Activated naive CD8-positive, alpha-beta T cell treated with anti-CD3 and anti-CD28 coated beads, Interleukin-2, amount 10 ng/mL, durations not matched to agents 7 days and 5 days (primary cell): ENCODE results near the gene HCRTR1. TPM values are rescaled to one million over a fixed set of nuclear protein-coding genes. Genes with fewer than 3 reads are reported as not detected.

Source experiments
- ATAC-seq: fragments of 150-1000 bp; cut with Tn5 transposase; one replicate; pipeline ENCODE4 v1.10.0; 2021; ENCODE audit warnings: low read depth, moderate library complexity
- POLR2A ChIA-PET: fragments of 350-600 bp; sonication (Branson Sonifier 250); formaldehyde crosslinking; loops from one replicate; lab custom pipeline; 2021; ENCODE audit warnings: antibody characterized with exemption; lab: Charles Lee
- DNase-seq: peaks from one replicate; pipeline ENCODE4 v3.0.0; 2021
- H3K27ac Mint-ChIP-seq: one replicate; pipeline ENCODE4 v1.8.0; 2022; ENCODE audit warnings: mild to moderate bottlenecking, mixed read lengths
- H3K27me3 Mint-ChIP-seq: one replicate; pipeline ENCODE4 v1.8.0; 2022; ENCODE audit warnings: mild to moderate bottlenecking, moderate library complexity, mixed read lengths
- H3K36me3 Mint-ChIP-seq: one replicate; pipeline ENCODE4 v1.8.0; 2021; ENCODE audit warnings: mild to moderate bottlenecking, mixed read lengths
- H3K4me1 Mint-ChIP-seq: one replicate; pipeline ENCODE4 v1.8.0; 2021; ENCODE audit warnings: mixed read lengths
- H3K4me3 Mint-ChIP-seq: one replicate; pipeline ENCODE4 v1.8.0; 2022; ENCODE audit warnings: mild to moderate bottlenecking, moderate library complexity, mixed read lengths
- H3K9me3 Mint-ChIP-seq: one replicate; pipeline ENCODE4 v1.8.0; 2021; ENCODE audit warnings: mixed read lengths
- total RNA-seq, 2 experiments: library from RNA; stranded (reverse); gene quantifications; one replicate each; pipeline ENCODE4 v1.2.3, GENCODE V29; 2021

The HCRTR1 gene
- total RNA-seq, 2 experiments from 2014 or later, result not detected

GRCh38 chr1:31659889-31660288 lies 42.4 kb downstream of the HCRTR1 start:
- DNase-seq (no peak), ATAC-seq (no peak)
- H3K4me1 Mint-ChIP-seq, result no peaks in the 10 kb centered on the region
- no peak overlapping the region for H3K4me3 Mint-ChIP-seq
- no peaks in the 10 kb centered on the region for H3K27me3 Mint-ChIP-seq
- H3K9me3 Mint-ChIP-seq, result no peaks in the 10 kb centered on the region
- POLR2A ChIA-PET, result no interaction called here
- no peaks in the 10 kb centered on the region for H3K36me3 Mint-ChIP-seq
- no peak overlapping the region for H3K27ac Mint-ChIP-seq

- H3K27ac Mint-ChIP-seq, result no peak overlapping the region
These were observed 43.5 kb downstream of the HCRTR1 start for GRCh38 chr1:31660871-31661455.

GRCh38 chr1:31661856-31662255 lies 44.4 kb downstream of the HCRTR1 start:
- no peak for ATAC-seq
- POLR2A ChIA-PET, result no interaction called here
- H3K27ac Mint-ChIP-seq, result no peak overlapping the region

More at GRCh38 chr1:31660871-31661455, 43.5 kb downstream of the HCRTR1 start:
- Mint-ChIP-seq H3K27me3 (no peaks in the 10 kb centered on the region), H3K36me3 (no peaks in the 10 kb centered on the region), H3K9me3 (no peaks in the 10 kb centered on the region), H3K4me1 (no peaks in the 10 kb centered on the region), H3K4me3 (no peak overlapping the region)
- DNase-seq (no peak), ATAC-seq (no peak)
- POLR2A ChIA-PET, result no interaction called here

GRCh38 chr1:31662463-31662862 lies 45.0 kb downstream of the HCRTR1 start:
- H3K4me3 Mint-ChIP-seq, result no peak overlapping the region
- no peaks in the 10 kb centered on the region for H3K27me3 Mint-ChIP-seq
- H3K9me3 Mint-ChIP-seq, result no peaks in the 10 kb centered on the region
- DNase-seq (no peak), ATAC-seq (no peak)
- POLR2A ChIA-PET, result interaction anchor here (0.9 kb wide), 1 partner anchor 127 kb away, joined by 5 read pairs; no protein-coding TSS in a partner anchor
- H3K4me1 Mint-ChIP-seq, result no peaks in the 10 kb centered on the region
- no peaks in the 10 kb centered on the region for H3K36me3 Mint-ChIP-seq
- no peak overlapping the region for H3K27ac Mint-ChIP-seq

More at GRCh38 chr1:31661856-31662255, 44.4 kb downstream of the HCRTR1 start:
- no peak for DNase-seq
- no peaks in the 10 kb centered on the region for H3K4me1 Mint-ChIP-seq
- H3K4me3 Mint-ChIP-seq, result no peak overlapping the region
- H3K36me3 Mint-ChIP-seq, result no peaks in the 10 kb centered on the region
- H3K27me3 Mint-ChIP-seq, result no peaks in the 10 kb centered on the region
- no peaks in the 10 kb centered on the region for H3K9me3 Mint-ChIP-seq

GRCh38 chr1:31663622-31664452 lies 46.3 kb downstream of the HCRTR1 start:
- Mint-ChIP-seq H3K4me3 (no peak overlapping the region), H3K27ac (peak overlapping the region; percentile 71), H3K27me3 (peaks cover 3% of the 10 kb centered on the region), H3K4me1 (no peaks in the 10 kb centered on the region), H3K36me3 (no peaks in the 10 kb centered on the region), H3K9me3 (no peaks in the 10 kb centered on the region)
- POLR2A ChIA-PET, result interaction anchor here (1.0 to 1.2 kb wide), 2 partner anchors 20 to 125 kb away, joined by 3 to 5 read pairs; partner anchors contain the start of gene PEF1
- DNase-seq (peak; percentile 76), ATAC-seq (peak; percentile 21)

GRCh38 chr1:31664528-31664927 lies 47.0 kb downstream of the HCRTR1 start:
- DNase-seq, result no peak
- Mint-ChIP-seq H3K27me3 (peaks cover 10% of the 10 kb centered on the region), H3K4me1 (peaks cover 3% of the 10 kb centered on the region), H3K27ac (no peak overlapping the region), H3K9me3 (no peaks in the 10 kb centered on the region), H3K4me3 (no peak overlapping the region), H3K36me3 (no peaks in the 10 kb centered on the region)
- no peak for ATAC-seq
- POLR2A ChIA-PET, result interaction anchor here (1.0 to 1.2 kb wide), 2 partner anchors 20 to 124 kb away, joined by 3 to 5 read pairs; partner anchors contain the start of gene PEF1

- H3K36me3 Mint-ChIP-seq, result no peaks in the 10 kb centered on the region
- peaks cover 7% of the 10 kb centered on the region for H3K4me1 Mint-ChIP-seq
- POLR2A ChIA-PET, result no interaction called here
- H3K27ac Mint-ChIP-seq, result no peak overlapping the region
- no peak overlapping the region for H3K4me3 Mint-ChIP-seq
- DNase-seq (no peak), ATAC-seq (no peak)
- H3K9me3 Mint-ChIP-seq, result no peaks in the 10 kb centered on the region
- peaks cover 19% of the 10 kb centered on the region for H3K27me3 Mint-ChIP-seq
These were observed 47.9 kb downstream of the HCRTR1 start for GRCh38 chr1:31665234-31665878.

- no peak for ATAC-seq
- no peak overlapping the region for H3K27ac Mint-ChIP-seq
These were observed 48.9 kb downstream of the HCRTR1 start for GRCh38 chr1:31666263-31666963.

GRCh38 chr1:31667065-31667785 lies 49.7 kb downstream of the HCRTR1 start:
- no peak overlapping the region for H3K27ac Mint-ChIP-seq
- POLR2A ChIA-PET, result no interaction called here
- ATAC-seq, result no peak
- H3K4me1 Mint-ChIP-seq, result peaks cover 9% of the 10 kb centered on the region
- no peaks in the 10 kb centered on the region for H3K9me3 Mint-ChIP-seq
- DNase-seq, result no peak
- H3K4me3 Mint-ChIP-seq, result no peak overlapping the region
- no peaks in the 10 kb centered on the region for H3K36me3 Mint-ChIP-seq
- peaks cover 26% of the 10 kb centered on the region for H3K27me3 Mint-ChIP-seq

More at GRCh38 chr1:31666263-31666963, 48.9 kb downstream of the HCRTR1 start:
- no peaks in the 10 kb centered on the region for H3K9me3 Mint-ChIP-seq
- no peaks in the 10 kb centered on the region for H3K36me3 Mint-ChIP-seq
- DNase-seq, result no peak
- H3K4me3 Mint-ChIP-seq, result no peak overlapping the region
- POLR2A ChIA-PET, result no interaction called here
- peaks cover 24% of the 10 kb centered on the region for H3K27me3 Mint-ChIP-seq
- peaks cover 9% of the 10 kb centered on the region for H3K4me1 Mint-ChIP-seq

- H3K27ac Mint-ChIP-seq, result no peak overlapping the region
- ATAC-seq (no peak), DNase-seq (no peak)
- H3K27me3 Mint-ChIP-seq, result peaks cover 26% of the 10 kb centered on the region
- H3K36me3 Mint-ChIP-seq, result no peaks in the 10 kb centered on the region
- POLR2A ChIA-PET, result no interaction called here
- no peaks in the 10 kb centered on the region for H3K9me3 Mint-ChIP-seq
- peaks cover 9% of the 10 kb centered on the region for H3K4me1 Mint-ChIP-seq
- no peak overlapping the region for H3K4me3 Mint-ChIP-seq
These were observed 50.9 kb downstream of the HCRTR1 start for GRCh38 chr1:31668303-31668883.

- Mint-ChIP-seq H3K36me3 (no peaks in the 10 kb centered on the region), H3K27ac (no peak overlapping the region), H3K9me3 (no peaks in the 10 kb centered on the region), H3K4me1 (peaks cover 9% of the 10 kb centered on the region), H3K27me3 (peaks cover 26% of the 10 kb centered on the region), H3K4me3 (no peak overlapping the region)
- DNase-seq, result no peak
- no peak for ATAC-seq
- POLR2A ChIA-PET, result no interaction called here
These were observed 51.9 kb downstream of the HCRTR1 start for GRCh38 chr1:31669433-31669785.
